GM12878 (cell line): ENCODE measurements around the gene HAPLN2. TPM values are rescaled to one million over a fixed set of nuclear protein-coding genes. Genes with fewer than 3 reads are reported as not detected.

Source experiments
- ATAC-seq: fragments of 200-7000 bp; cut with Tn5 transposase; 3 replicates; pipeline ENCODE4 v1.9.1; 2020; ENCODE audit warnings: mild to moderate bottlenecking, moderate library complexity
- BruUV-seq: library from RNA; stranded (reverse); fragments of 400-500 nt; replicated peaks from 2 replicates; lab custom pipeline; 2021; lab: Mats Ljungman, UMichigan
- CTCF ChIA-PET: fragments of 300-600 bp; sonication (Branson Sonifier 250); formaldehyde crosslinking; extraction: SDS; loops from one replicate; lab custom pipeline; 2021; ENCODE audit warnings: inconsistent platforms; lab: Yijun Ruan, JAX
- POLR2A ChIA-PET: fragments of 350-600 bp; formaldehyde crosslinking; extraction: SDS; loops from one replicate; lab custom pipeline; 2021; ENCODE audit warnings: inconsistent platforms; lab: Charles Lee
- RAD21 ChIA-PET: fragments of 300-600 bp; sonication (Branson Sonifier 250); formaldehyde crosslinking; loops from one replicate; lab custom pipeline; 2023; ENCODE audit warnings: antibody characterized with exemption; ENCODE audit not compliant: unreplicated experiment; lab: Charles Lee
- SMC1A ChIA-PET: fragments of 300-600 bp; sonication (Branson Sonifier 250); formaldehyde crosslinking; loops from one replicate; lab custom pipeline; 2023; ENCODE audit not compliant: unreplicated experiment, uncharacterized antibody; lab: Charles Lee
- DNase-seq: peaks from one replicate; pipeline ENCODE4 v3.0.0-alpha.2; 2011; ENCODE audit warnings: low read depth, low spot score
- FAIRE-seq: peaks from 3 replicates; lab custom pipeline; 2011; peaks lifted over from hg19 to GRCh38; lab: Jason Lieb, UNC
- H2AFZ ChIP-seq: 2 replicates; pipeline ENCODE4 v1.6.0; 2011; ENCODE audit warnings: low read depth, low read length, control low read depth; ENCODE audit not compliant: control insufficient read depth
- H3K27ac ChIP-seq: 2 replicates; pipeline ENCODE4 v1.5.1; 2011; ENCODE audit warnings: control low read depth; ENCODE audit not compliant: control insufficient read depth, insufficient read depth
- H3K27me3 ChIP-seq, 2 experiments: replicated peaks in 1 of 2; 2 replicates each; pipeline versions ENCODE4 v1.6.0 to v1.6.1; 2011; ENCODE audit warnings: low read length in 1 of 2; ENCODE audit not compliant: control insufficient read depth in 2 of 2, insufficient read depth in 2 of 2
- H3K36me3 ChIP-seq, 2 experiments: 2 replicates each; pipeline ENCODE4 v1.5.1; 2011; ENCODE audit warnings: low read length in 1 of 2; ENCODE audit not compliant: control insufficient read depth in 2 of 2, insufficient read depth in 2 of 2
- H3K4me1 ChIP-seq: 2 replicates; pipeline ENCODE4 v1.6.1; 2011; ENCODE audit warnings: mild to moderate bottlenecking, low read length, moderate library complexity, mixed read lengths; ENCODE audit not compliant: control insufficient read depth, insufficient read depth
- H3K4me2 ChIP-seq: 2 replicates; pipeline ENCODE4 v1.6.0; 2011; ENCODE audit warnings: control low read depth; ENCODE audit not compliant: control insufficient read depth, insufficient read depth
- H3K4me3 ChIP-seq: fragments of 200-600 bp; sonication (generic); 2 replicates; pipeline ENCODE4 v1.5.1; 2016
- H3K79me2 ChIP-seq: 2 replicates; pipeline ENCODE4 v1.6.0; 2011; ENCODE audit warnings: low read length; ENCODE audit not compliant: control insufficient read depth, insufficient read depth
- H3K9ac ChIP-seq: 2 replicates; pipeline ENCODE4 v1.8.0; 2011; ENCODE audit warnings: low read length, control low read depth, mixed read lengths; ENCODE audit not compliant: control insufficient read depth, insufficient read depth
- H3K9me3 ChIP-seq: replicated peaks from 3 replicates; pipeline ENCODE4 v1.5.1; 2011; ENCODE audit warnings: mild to moderate bottlenecking, low read length; ENCODE audit not compliant: control insufficient read depth, insufficient read depth
- H4K20me1 ChIP-seq: 2 replicates; pipeline ENCODE4 v1.6.0; 2011; ENCODE audit not compliant: control insufficient read depth, insufficient read depth
- CHD1 ChIP-seq: IDR thresholded peaks from 2 replicates; pipeline ENCODE4 v1.6.1; 2012; ENCODE audit warnings: low read depth, low read length, improper control_type of control experiment
- KAT2A ChIP-seq: conservative IDR thresholded peaks from 2 replicates; pipeline ENCODE4 v1.6.1; 2011; ENCODE audit warnings: low read depth, low read length; ENCODE audit not compliant: control insufficient read depth
- MEF2A ChIP-seq: IDR thresholded peaks from 2 replicates; pipeline ENCODE4 v1.6.1; 2011; ENCODE audit warnings: low read depth, mild to moderate bottlenecking, low read length, moderate library complexity; ENCODE audit not compliant: insufficient read depth
- MYB ChIP-seq: fragments of 150-350 bp; IDR thresholded peaks from 2 replicates; pipeline ENCODE4 v1.6.1; 2014; ENCODE audit warnings: mild to moderate bottlenecking, low read depth, low read length, borderline replicate concordance
- POLR2AphosphoS5 ChIP-seq: IDR thresholded peaks from 2 replicates; pipeline ENCODE4 v1.6.1; 2011; ENCODE audit warnings: mild to moderate bottlenecking, low read length, inconsistent platforms
- SP1 ChIP-seq: IDR thresholded peaks from one replicate; pipeline ENCODE4 v1.6.1; 2011; ENCODE audit warnings: low read depth, low read length
- TARDBP ChIP-seq: IDR thresholded peaks from 2 replicates; pipeline ENCODE4 v1.6.1; 2016; ENCODE audit warnings: borderline replicate concordance
- TCF12 ChIP-seq: IDR thresholded peaks from 2 replicates; pipeline ENCODE4 v1.6.1; 2011; ENCODE audit warnings: low read depth, mild to moderate bottlenecking, low read length
- TCF3 ChIP-seq: IDR thresholded peaks from 2 replicates; pipeline ENCODE4 v1.6.1; 2012; ENCODE audit warnings: low read depth, mild to moderate bottlenecking, low read length, borderline replicate concordance; ENCODE audit not compliant: insufficient read depth
- WGBS: methylation state at CpG from one replicate; pipeline ENCODE4 v1.1.6; 2016; ENCODE audit warnings: low lambda C conversion rate; ENCODE audit not compliant: insufficient replicate concordance, insufficient coverage; ENCODE audit errors: missing lambda C conversion rate; 5-methylcytosine and 5-hydroxymethylcytosine counted together
- in situ Hi-C: fragments of 300-500 bp; cut with MboI; formaldehyde crosslinking; loops from 9 replicates; pipeline ENCODE4 v1.14.3; 2018; ENCODE audit warnings: mixed read lengths
- intact Hi-C: fragments of 100-400 bp; cut with micrococcal nuclease; formaldehyde crosslinking; loops from one replicate; pipeline ENCODE4 v1.14.2; 2022; ENCODE audit not compliant: unreplicated experiment
- polyA plus RNA-seq, 11 experiments: library from polyadenylated mRNA; depleted of rRNA in 4 of 11; unstranded in 6 of 11; stranded (reverse) in 5 of 11; fragments of >200 nt; fragmentation: Nextera tagmentation in 4 of 11; fragmentation: Illumina TruSeq in 1 of 11; extraction: Ambion mirVana in 4 of 11; extraction: Trizol in 1 of 11; gene quantifications; 1 replicate in 1 of 11; 2 replicates in 10 of 11; pipeline versions ENCODE4 v1.2.1 to v1.2.3, GENCODE V29; 2011 to 2016; ENCODE audit warnings: inconsistent platforms in 2 of 11, missing spikeins in 2 of 11, low read depth in 1 of 11
- total RNA-seq, 4 experiments: library from RNA; depleted of rRNA in 3 of 4; stranded (reverse); fragments of >200 nt in 3 of 4; fragmentation: Illumina TruSeq in 1 of 4; extraction: Trizol in 1 of 4; gene quantifications; 2 replicates each; pipeline versions ENCODE4 v1.2.1 to v1.2.3, GENCODE V29; 2013 to 2021

The HAPLN2 gene
- total and polyA plus RNA-seq, 10 of the 15 experiments (the other 5 are each of a cell fraction or from before 2014, with no cell fraction given): 0.15 to 0.24 TPM; not detected in 8

DNA sequence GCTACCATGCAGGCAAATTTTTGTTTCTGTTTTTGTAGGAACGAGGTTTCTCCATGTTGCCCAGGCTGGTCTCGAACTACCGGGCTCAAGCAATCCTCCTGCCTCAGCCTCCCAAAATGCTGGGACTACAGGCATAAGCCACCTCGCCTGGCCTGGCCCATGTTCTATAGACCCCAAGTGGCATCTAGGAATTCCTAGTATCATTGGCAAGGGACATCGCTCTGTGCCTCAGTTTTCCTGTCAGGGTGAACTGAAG, 43.5 kb downstream of the HAPLN2 start:
- peak overlapping the region; percentile 56; the same call in 1 of the 2 replicates for H3K27ac ChIP-seq
- 94% methylated on average over 5 of the region's 5 CpGs for WGBS
- no peak for DNase-seq
- no peak for FAIRE-seq
- intact Hi-C loops: loop anchor here (10.0 kb wide), 1 partner anchor 62 kb away; the partner anchor contains the start of genes ISG20L2 and METTL25B
- SMC1A ChIA-PET: interaction anchor here (0.9 to 1.9 kb wide), 2 partner anchors 14 to 15 kb away, joined by 3 to 6 read pairs; no protein-coding TSS in a partner anchor
- no peak overlapping the region for H3K9ac ChIP-seq
- H3K4me1 ChIP-seq: peaks cover 67% of the 10 kb centered on the region
- POLR2A ChIA-PET: interaction anchor here (0.6 kb wide), 1 partner anchor 16 kb away, joined by 5 read pairs; no protein-coding TSS in a partner anchor
- H2AFZ ChIP-seq: no peak overlapping the region
- no peaks in the 10 kb centered on the region for H3K36me3 ChIP-seq
- H3K79me2 ChIP-seq: peaks cover 23% of the 10 kb centered on the region
- peaks cover 3% of the 10 kb centered on the region; the same call in 1 of the 2 replicates for H4K20me1 ChIP-seq
- ATAC-seq: no peak
- H3K4me2 ChIP-seq: peak overlapping the region; percentile 34
- H3K27me3 ChIP-seq: no peaks in the 10 kb centered on the region
- RAD21 ChIA-PET: interaction anchor here (3.7 kb wide), 1 partner anchor 35 kb away, joined by 20 read pairs; no protein-coding TSS in a partner anchor
- CTCF ChIA-PET: interaction anchor here (1.2 to 6.6 kb wide), 3 partner anchors 17 to 64 kb away, joined by 4 to 192 read pairs (median 101); partner anchors contain the start of genes ISG20L2, METTL25B and NES
- H3K9me3 ChIP-seq: no peaks in the 10 kb centered on the region
- BruUV-seq: no TSS peak
- H3K4me3 ChIP-seq: no peak overlapping the region
- in situ Hi-C loops: no loop called here
- TF ChIP-seq CHD1 (no peak), TARDBP (no peak), SP1 (no peak), MYB (no peak), POLR2AphosphoS5 (no peak)

DNA sequence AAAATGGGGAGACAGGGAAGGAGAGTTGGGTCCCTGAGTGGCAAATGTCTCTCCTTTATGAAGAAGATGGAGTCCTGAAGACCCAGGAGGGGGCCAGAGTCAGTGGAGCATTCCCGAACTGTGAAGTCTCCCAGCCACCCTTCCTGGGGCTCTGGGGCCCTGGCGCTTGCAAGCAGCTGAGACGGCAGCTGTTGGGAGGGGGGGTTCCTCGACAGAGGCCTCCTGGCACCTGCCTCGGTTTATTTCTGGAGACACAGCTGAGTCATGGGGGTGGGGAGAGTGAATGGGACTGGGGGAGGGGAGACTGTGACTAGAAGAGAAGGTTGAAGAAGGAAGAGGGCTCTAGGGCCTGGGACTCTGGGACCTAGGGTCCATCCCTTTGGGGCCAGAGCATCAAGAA, 44.0 kb downstream of the HAPLN2 start:
- Histone ChIP-seq H3K9me3 (no peaks in the 10 kb centered on the region), H3K4me3 (no peak overlapping the region), H3K36me3 (no peaks in the 10 kb centered on the region), H2AFZ (no peak overlapping the region), H3K79me2 (peaks cover 20% of the 10 kb centered on the region), H3K27ac (peak overlapping the region; percentile 56), H3K27me3 (no peaks in the 10 kb centered on the region), H3K4me2 (peak overlapping the region; percentile 34), H4K20me1 (no peaks in the 10 kb centered on the region; the same call in 1 of the 2 replicates), H3K4me1 (peaks cover 63% of the 10 kb centered on the region), H3K9ac (no peak overlapping the region)
- no peak for ATAC-seq
- RAD21 ChIA-PET: no interaction called here
- in situ Hi-C loops: no loop called here
- intact Hi-C loops: loop anchor here (10.0 kb wide), 1 partner anchor 62 kb away; the partner anchor contains the start of genes ISG20L2 and METTL25B
- BruUV-seq: no TSS peak
- CTCF ChIA-PET: interaction anchor here (6.0 kb wide), 1 partner anchor 16 kb away, joined by 192 read pairs; the partner anchor contains the start of gene NES
- TF ChIP-seq MEF2A: 0 out of 2 replicates have a peak, but pooled peaks have one; percentile 42
- no peak for TF ChIP-seq KAT2A
- TF ChIP-seq TCF3: peak; percentile 69; the same call in 1 of the 2 replicates
- peak; percentile 92 for TF ChIP-seq TCF12
- SMC1A ChIA-PET: interaction anchor here (1.9 kb wide), 1 partner anchor 15 kb away, joined by 6 read pairs; no protein-coding TSS in a partner anchor
- no peak for FAIRE-seq
- POLR2A ChIA-PET: interaction anchor here (0.6 kb wide), 2 partner anchors 15 to 524 kb away, joined by 3 to 5 read pairs; no protein-coding TSS in a partner anchor
- 26% methylated on average over 5 of the region's 5 CpGs for WGBS
- no peak for DNase-seq
